ENCODE results near the gene ASB18. TPM values are rescaled to one million over a fixed set of nuclear protein-coding genes. Genes with fewer than 3 reads are reported as not detected.

Gene ASB18
- total RNA-seq, 1 experiment from 2014 or later: not detected

DNA sequence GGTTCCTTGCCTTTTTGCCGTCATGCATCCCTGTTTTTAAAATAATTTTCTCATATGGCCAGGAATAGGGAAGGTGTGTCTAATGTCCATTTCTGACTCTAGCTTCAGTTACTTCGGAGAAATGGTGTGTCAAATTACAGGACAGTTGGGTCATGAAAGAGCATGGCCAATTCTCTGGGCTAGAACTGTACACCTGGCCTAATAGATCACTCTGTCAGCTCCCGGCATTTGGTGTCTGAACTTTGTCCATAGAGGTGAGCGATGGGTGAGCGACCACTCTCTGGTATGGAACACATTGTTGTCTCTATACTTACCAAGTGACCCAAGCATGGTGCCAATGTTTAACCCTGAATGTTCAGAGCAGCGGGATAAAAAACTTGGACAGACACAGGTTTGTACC is 38.3 kb upstream of the ASB18 start:
- Mint-ChIP-seq H3K9me3 (ENCODE audit: unreplicated experiment) (no peaks in the 10 kb centered on the region), H3K4me1 (ENCODE audit: low read depth, unreplicated experiment) (no peaks in the 10 kb centered on the region), H3K4me3 (ENCODE audit: unreplicated experiment) (no peak overlapping the region), H3K36me3 (ENCODE audit: insufficient read depth, unreplicated experiment) (no peaks in the 10 kb centered on the region), H3K27me3 (ENCODE audit: insufficient read depth, unreplicated experiment) (peaks cover 6% of the 10 kb centered on the region), H3K27ac (ENCODE audit: unreplicated experiment) (no peak overlapping the region)
- BruUV-seq (replicated peaks): no TSS peak
- no peak overlapping the region for H3K4me3 ChIP-seq (ENCODE audit: low read depth, low read length)
- H3K36me3 ChIP-seq (ENCODE audit: control insufficient read depth, insufficient read depth, low read length): no peaks in the 10 kb centered on the region
- intact Hi-C loops (cut with micrococcal nuclease; ENCODE audit: unreplicated experiment): no loop called here
- no peaks in the 10 kb centered on the region for H3K4me1 ChIP-seq
- H3K27me3 ChIP-seq (replicated peaks; ENCODE audit: control insufficient read depth, insufficient read depth, low read length): no peaks in the 10 kb centered on the region
- CTCF ChIA-PET: no interaction called here
- POLR2A ChIA-PET: no interaction called here
- TF ChIP-seq CTCF (IDR thresholded peaks at IDR 0.05; ENCODE audit: insufficient read depth in 1 of 2, low read depth in 1 of 2, low read length in 1 of 2, severe bottlenecking in 1 of 2, unreplicated experiment in 1 of 2): no peak
- no peak for DNase-seq
- H3K9me3 ChIP-seq: no peaks in the 10 kb centered on the region

GRCh38 chr2:236298924-236299475 is 34.8 kb upstream of the ASB18 start:
- Histone ChIP-seq H3K4me3 (ENCODE audit: low read depth, low read length) (no peak overlapping the region), H3K9me3 (no peaks in the 10 kb centered on the region), H3K36me3 (ENCODE audit: control insufficient read depth, insufficient read depth, low read length) (no peaks in the 10 kb centered on the region), H3K4me1 (no peaks in the 10 kb centered on the region), H3K27me3 (replicated peaks; ENCODE audit: control insufficient read depth, insufficient read depth, low read length) (no peaks in the 10 kb centered on the region)
- H3K4me3 Mint-ChIP-seq (ENCODE audit: unreplicated experiment): no peak overlapping the region
- no peaks in the 10 kb centered on the region for H3K36me3 Mint-ChIP-seq (ENCODE audit: insufficient read depth, unreplicated experiment)
- no peak for TF ChIP-seq CTCF (IDR thresholded peaks at IDR 0.05; ENCODE audit: insufficient read depth in 1 of 2, low read depth in 1 of 2, low read length in 1 of 2, severe bottlenecking in 1 of 2, unreplicated experiment in 1 of 2)
- H3K27ac Mint-ChIP-seq (ENCODE audit: unreplicated experiment): no peak overlapping the region
- H3K4me1 Mint-ChIP-seq (ENCODE audit: low read depth, unreplicated experiment): no peaks in the 10 kb centered on the region
- intact Hi-C loops (cut with micrococcal nuclease; ENCODE audit: unreplicated experiment): no loop called here
- no peaks in the 10 kb centered on the region for H3K9me3 Mint-ChIP-seq (ENCODE audit: unreplicated experiment)
- no peak for DNase-seq
- no TSS peak for BruUV-seq (replicated peaks)
- peaks cover 5% of the 10 kb centered on the region for H3K27me3 Mint-ChIP-seq (ENCODE audit: insufficient read depth, unreplicated experiment)
- ChIA-PET POLR2A (no interaction called here), CTCF (no interaction called here)

- ChIA-PET POLR2A (no interaction called here), CTCF (no interaction called here)
- TF ChIP-seq CTCF (IDR thresholded peaks at IDR 0.05; ENCODE audit: insufficient read depth in 1 of 2, low read depth in 1 of 2, low read length in 1 of 2, severe bottlenecking in 1 of 2, unreplicated experiment in 1 of 2): no peak
- Histone ChIP-seq H3K36me3 (ENCODE audit: control insufficient read depth, insufficient read depth, low read length) (no peaks in the 10 kb centered on the region), H3K27me3 (replicated peaks; ENCODE audit: control insufficient read depth, insufficient read depth, low read length) (no peaks in the 10 kb centered on the region), H3K4me3 (ENCODE audit: low read depth, low read length) (no peak overlapping the region), H3K4me1 (no peaks in the 10 kb centered on the region), H3K9me3 (no peaks in the 10 kb centered on the region)
- no TSS peak for BruUV-seq (replicated peaks)
- Mint-ChIP-seq H3K27ac (ENCODE audit: unreplicated experiment) (no peak overlapping the region), H3K4me3 (ENCODE audit: unreplicated experiment) (no peak overlapping the region), H3K27me3 (ENCODE audit: insufficient read depth, unreplicated experiment) (peaks cover 15% of the 10 kb centered on the region), H3K4me1 (ENCODE audit: low read depth, unreplicated experiment) (no peaks in the 10 kb centered on the region), H3K9me3 (ENCODE audit: unreplicated experiment) (no peaks in the 10 kb centered on the region), H3K36me3 (ENCODE audit: insufficient read depth, unreplicated experiment) (no peaks in the 10 kb centered on the region)
- no peak for DNase-seq
- intact Hi-C loops (cut with micrococcal nuclease; ENCODE audit: unreplicated experiment): no loop called here
These were observed 31.3 kb upstream of the ASB18 start for GRCh38 chr2:236295481-236295880.
